T-helper 2 cell treated with Interferon-gamma antibody and Interleukin-4, amounts not matched to agents 5 μg/mL and 100 μg/mL, for 36 hours (primary cell): ENCODE results near the gene SECTM1.
"Not testable (repeated sequence)": the region's sequence is repeated elsewhere in the genome, so short reads cannot be mapped to it uniquely, and the experiment has no call there.

Source experiments
- DNase-seq: peaks from one replicate; pipeline ENCODE4 v3.0.0; 2021; ENCODE audit warnings: low spot score
- H3K27ac Mint-ChIP-seq: one replicate; pipeline ENCODE4 v1.8.0; 2021; ENCODE audit warnings: mild to moderate bottlenecking, mixed read lengths
- H3K27me3 Mint-ChIP-seq: one replicate; pipeline ENCODE4 v1.8.0; 2021; ENCODE audit warnings: low read depth, mixed read lengths
- H3K36me3 Mint-ChIP-seq: one replicate; pipeline ENCODE4 v1.8.0; 2021; ENCODE audit warnings: low read depth, mixed read lengths
- H3K4me1 Mint-ChIP-seq: one replicate; pipeline ENCODE4 v1.8.0; 2021; ENCODE audit warnings: low read depth, mixed read lengths
- H3K4me3 Mint-ChIP-seq: one replicate; pipeline ENCODE4 v1.8.0; 2022; ENCODE audit warnings: mild to moderate bottlenecking, moderate library complexity, mixed read lengths
- H3K9me3 Mint-ChIP-seq: one replicate; pipeline ENCODE4 v1.8.0; 2021; ENCODE audit warnings: mixed read lengths

SECTM1 gene

GRCh38 chr17:82373072-82373452 lies 39.5 kb upstream of the SECTM1 start:
- DNase-seq, H3K9me3 Mint-ChIP-seq, H3K4me1 Mint-ChIP-seq, H3K4me3 Mint-ChIP-seq, H3K36me3 Mint-ChIP-seq: not testable (repeated sequence)
- Mint-ChIP-seq H3K27me3 (peaks cover 47% of the 10 kb centered on the region), H3K27ac (peak overlapping the region; percentile 15)

DNA sequence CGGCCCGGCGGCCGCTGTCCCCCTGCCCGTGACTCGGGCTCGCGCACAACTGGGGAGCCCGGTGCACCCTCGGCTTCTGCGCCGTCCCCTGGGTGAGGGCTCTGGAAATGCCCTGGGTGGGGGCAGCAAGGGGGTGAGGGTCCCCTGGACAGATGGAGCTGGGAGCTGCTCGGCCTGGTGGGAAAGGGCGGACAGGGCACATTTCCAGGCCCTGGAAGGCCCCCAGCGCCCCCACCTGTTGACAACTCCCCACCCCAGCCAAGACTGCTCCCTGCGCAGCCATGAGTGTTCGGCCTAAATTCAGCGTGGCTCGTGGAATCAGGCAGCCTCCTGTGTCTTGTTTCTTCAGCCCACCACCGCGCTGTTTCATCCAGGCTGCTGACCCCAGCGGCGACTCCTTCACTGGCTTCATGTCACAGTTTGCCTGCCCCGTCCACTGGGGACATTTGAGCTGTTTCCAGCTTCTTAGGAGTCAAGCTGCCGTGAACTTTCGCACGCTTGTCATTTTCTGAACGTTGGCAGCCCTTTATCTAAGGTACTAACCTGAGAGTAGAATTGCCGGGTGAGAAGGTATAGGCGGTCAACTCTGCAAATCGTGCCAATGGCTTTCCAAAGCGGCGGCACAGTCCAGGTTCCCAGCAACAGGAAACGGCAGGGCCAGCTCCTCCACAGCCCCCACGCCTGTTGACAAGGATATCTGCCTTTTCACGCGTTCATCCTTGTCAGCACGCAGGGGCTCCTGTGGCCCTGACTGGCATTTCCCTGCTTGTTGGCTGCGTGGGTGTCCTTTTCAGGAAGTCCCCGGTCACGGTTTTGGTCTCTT lies 38.9 kb upstream of the SECTM1 start:
- Mint-ChIP-seq H3K27ac (peak overlapping the region; percentile 15), H3K4me1 (peaks cover 10% of the 10 kb centered on the region), H3K36me3 (no peaks in the 10 kb centered on the region), H3K9me3 (no peaks in the 10 kb centered on the region), H3K27me3 (peaks cover 52% of the 10 kb centered on the region), H3K4me3 (no peak overlapping the region)
- DNase-seq: no peak

DNA sequence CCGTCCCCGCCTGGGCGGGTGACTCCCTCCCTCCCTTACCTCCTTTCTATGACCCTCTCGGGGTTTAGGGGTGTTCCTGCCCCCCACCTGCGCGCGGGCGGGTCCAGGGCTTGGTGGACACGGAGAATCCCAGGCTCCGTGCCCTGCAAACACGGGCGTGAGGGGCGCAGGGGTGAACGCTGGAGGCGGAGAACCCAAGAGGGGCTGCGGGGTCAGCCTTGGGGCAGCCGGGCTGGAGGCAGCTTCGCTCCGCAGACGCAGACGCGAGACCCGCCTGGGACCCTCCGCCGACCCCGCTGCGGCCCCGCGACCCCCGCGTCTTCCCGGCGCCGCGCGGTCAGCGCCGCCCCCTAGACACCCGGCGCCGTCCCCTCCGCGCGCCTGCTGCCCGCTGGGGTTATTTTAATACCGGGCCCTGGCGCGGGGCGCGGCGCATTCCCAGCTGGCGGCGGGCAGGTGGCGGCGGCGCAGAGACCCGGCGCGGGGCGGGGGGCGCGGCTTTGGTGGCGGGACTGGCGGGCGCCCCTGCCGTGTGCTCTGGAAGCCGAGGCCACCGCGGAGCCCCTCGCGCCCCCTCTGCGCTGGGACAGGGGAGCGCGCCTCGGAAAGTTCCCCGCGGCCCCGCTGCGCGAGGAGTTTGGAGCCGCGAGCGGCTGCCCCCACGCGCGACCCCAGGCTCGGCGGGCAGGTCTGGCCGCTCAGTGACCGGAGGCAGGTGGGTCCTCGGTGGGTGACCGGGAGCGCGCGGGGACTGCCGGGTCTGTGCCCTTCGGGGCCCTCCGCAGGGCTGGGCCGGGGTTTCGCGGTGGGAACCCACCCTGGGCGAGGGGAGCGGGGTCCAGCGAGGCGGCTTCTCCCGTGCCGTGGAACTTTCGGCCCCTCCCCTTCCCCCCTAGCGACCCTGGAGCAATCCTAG lies 38.0 kb upstream of the SECTM1 start, which contains the start of gene UTS2R:
Gene UTS2R, plus strand, starts transcription at position 433 of the 916 bp plus-strand sequence. CDS start 2,560 bp downstream, outside the sequence.
- no peak for DNase-seq
- Mint-ChIP-seq H3K27ac (no peak within 1 kb of the TSS), H3K4me3 (peak within 1 kb of the TSS; percentile 69), H3K9me3 (no peaks in the 10 kb centered on the region), H3K36me3 (no peaks in the 10 kb centered on the region), H3K27me3 (peaks cover 52% of the 10 kb centered on the region), H3K4me1 (peaks cover 10% of the 10 kb centered on the region)

DNA sequence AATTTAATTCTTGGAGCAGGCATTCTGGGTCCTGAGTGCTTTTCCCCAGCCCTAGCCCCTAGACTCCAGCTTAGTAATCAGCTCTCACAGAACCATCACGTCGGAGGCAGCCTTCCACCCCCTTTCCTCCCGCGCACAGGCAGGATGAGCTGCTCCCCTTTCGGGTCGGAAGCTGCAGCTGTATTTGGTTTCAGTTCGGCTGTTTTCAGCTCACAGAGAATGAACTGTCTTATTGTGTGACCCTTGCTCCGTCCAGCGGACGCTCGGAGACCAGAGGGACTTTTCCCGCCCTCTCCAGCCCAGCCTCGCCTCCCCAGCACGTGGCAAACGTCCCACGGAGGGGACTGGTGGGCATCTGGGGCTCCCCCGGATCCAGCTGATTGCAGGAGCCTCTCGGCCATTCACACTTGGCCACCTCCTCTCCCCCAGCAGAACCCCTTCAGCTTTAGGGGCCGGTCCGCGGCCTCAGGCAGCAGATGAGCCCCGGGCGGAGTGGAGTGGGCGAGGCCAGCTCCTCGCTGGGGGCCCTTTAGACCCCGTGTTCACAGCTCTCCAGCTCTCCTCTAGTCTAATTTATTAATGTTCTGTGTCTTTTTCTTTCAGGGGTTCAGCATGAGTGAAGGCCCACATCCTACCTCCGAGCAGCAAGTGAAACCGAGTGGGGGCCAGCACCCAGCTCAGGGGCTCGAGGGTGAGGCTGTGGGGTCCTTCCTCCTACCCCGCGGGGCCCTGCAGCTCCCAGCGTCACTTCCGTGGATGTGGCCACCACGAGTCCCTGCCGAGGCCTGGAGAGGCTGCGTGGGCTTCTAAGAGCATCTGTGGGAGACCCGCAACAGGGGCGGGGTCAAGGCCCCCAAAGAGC lies 37.1 kb upstream of the SECTM1 start:
- Mint-ChIP-seq H3K27ac (no peak overlapping the region), H3K36me3 (no peaks in the 10 kb centered on the region), H3K4me3 (peak overlapping the region; percentile 69), H3K4me1 (peaks cover 10% of the 10 kb centered on the region), H3K9me3 (no peaks in the 10 kb centered on the region), H3K27me3 (peaks cover 49% of the 10 kb centered on the region)
- peak; percentile 28 for DNase-seq

DNA sequence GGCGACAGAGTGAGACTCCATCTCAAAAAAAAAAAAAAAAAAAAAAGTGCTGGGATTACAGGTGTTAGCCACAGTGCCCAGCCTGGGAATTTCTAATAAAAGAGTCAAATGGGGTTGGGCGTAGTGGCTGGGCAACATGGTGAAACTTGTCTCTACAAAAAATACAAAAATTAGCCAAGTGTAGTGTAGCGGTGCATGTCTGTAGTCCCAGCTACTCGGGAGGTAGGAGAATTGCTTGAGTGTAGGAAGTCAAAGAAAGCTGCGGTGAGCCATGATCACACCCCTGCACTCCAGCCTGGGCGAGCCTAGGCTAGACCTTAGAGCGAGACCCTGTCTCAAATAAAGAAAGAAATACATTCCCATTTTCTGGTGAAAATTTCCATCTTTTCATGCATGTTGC lies 35.6 kb upstream of the SECTM1 start:
- H3K27ac Mint-ChIP-seq: no peak overlapping the region
- H3K36me3 Mint-ChIP-seq: no peaks in the 10 kb centered on the region
- H3K4me1 Mint-ChIP-seq: peaks cover 10% of the 10 kb centered on the region
- H3K27me3 Mint-ChIP-seq: peaks cover 48% of the 10 kb centered on the region
- H3K9me3 Mint-ChIP-seq: no peaks in the 10 kb centered on the region
- DNase-seq: no peak
- H3K4me3 Mint-ChIP-seq: no peak overlapping the region

- DNase-seq: no peak
- Mint-ChIP-seq H3K4me1 (peaks cover 8% of the 10 kb centered on the region), H3K36me3 (no peaks in the 10 kb centered on the region), H3K27ac (no peak overlapping the region), H3K4me3 (no peak overlapping the region), H3K9me3 (no peaks in the 10 kb centered on the region), H3K27me3 (peaks cover 42% of the 10 kb centered on the region)
These were observed 34.4 kb upstream of the SECTM1 start for GRCh38 chr17:82367724-82368524.

DNA sequence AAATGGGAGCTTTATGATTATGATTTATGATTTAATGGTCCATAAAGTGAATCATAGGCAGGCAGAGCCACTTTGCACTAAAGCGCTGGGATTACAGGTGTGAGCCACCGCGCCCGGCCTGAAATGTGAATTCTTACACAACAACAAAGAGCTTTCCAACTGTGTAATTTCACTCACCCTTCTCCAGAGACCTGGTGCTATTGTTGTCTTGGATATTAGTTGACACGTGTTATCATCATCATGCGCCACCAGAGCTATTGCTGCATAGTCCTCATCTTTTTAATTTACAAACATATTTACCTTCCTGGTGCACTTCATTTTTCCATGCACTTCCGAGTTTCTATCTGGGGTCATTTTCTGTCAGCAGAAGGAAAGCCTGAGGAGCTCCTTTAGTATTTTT lies 33.2 kb upstream of the SECTM1 start:
- no peaks in the 10 kb centered on the region for H3K9me3 Mint-ChIP-seq
- H3K36me3 Mint-ChIP-seq: no peaks in the 10 kb centered on the region
- H3K4me1 Mint-ChIP-seq: peaks cover 8% of the 10 kb centered on the region
- H3K4me3 Mint-ChIP-seq: no peak overlapping the region
- peaks cover 36% of the 10 kb centered on the region for H3K27me3 Mint-ChIP-seq
- DNase-seq: no peak
- H3K27ac Mint-ChIP-seq: no peak overlapping the region

DNA sequence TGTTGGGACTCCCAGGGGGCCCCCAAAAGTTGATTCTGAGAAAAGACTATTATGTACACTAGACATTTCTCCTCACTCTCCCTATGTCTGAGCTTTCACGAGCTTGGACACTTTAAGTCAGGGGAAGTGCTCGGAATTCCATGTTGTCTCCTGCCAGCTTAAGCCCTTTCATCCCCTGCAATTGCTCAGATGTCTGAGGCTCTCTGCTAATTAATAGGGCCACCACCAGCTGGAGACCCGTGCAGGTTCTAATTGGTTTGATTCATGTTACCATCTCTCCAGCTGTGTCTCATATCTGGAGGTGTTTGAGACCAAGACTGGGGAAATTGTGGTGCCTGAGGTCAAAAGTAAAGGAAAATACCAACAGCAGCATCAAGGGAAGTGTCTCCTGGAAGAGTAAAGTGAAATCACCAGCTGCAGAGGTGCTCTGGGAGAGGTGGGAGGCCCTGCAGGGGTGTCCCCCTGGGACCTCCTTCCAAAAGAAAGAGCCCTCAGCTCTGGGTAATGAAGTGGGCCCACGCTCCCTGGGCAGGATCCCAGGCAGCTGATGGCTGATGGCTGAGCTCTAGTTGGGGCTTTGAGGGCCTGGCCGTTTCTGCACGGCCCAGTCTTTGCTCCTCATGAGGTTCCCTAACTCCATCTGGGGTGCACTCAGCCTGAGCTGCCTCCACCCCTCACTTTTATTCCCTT lies 32.2 kb upstream of the SECTM1 start:
- H3K36me3 Mint-ChIP-seq: no peaks in the 10 kb centered on the region
- no peaks in the 10 kb centered on the region for H3K9me3 Mint-ChIP-seq
- H3K27ac Mint-ChIP-seq: no peak overlapping the region
- DNase-seq: no peak
- H3K27me3 Mint-ChIP-seq: peaks cover 30% of the 10 kb centered on the region
- H3K4me1 Mint-ChIP-seq: peaks cover 5% of the 10 kb centered on the region
- no peak overlapping the region for H3K4me3 Mint-ChIP-seq

GRCh38 chr17:82361885-82362633 lies 28.5 kb upstream of the SECTM1 start:
- DNase-seq: no peak
- no peaks in the 10 kb centered on the region for H3K9me3 Mint-ChIP-seq
- H3K27me3 Mint-ChIP-seq: peaks cover 13% of the 10 kb centered on the region
- peaks cover 6% of the 10 kb centered on the region for H3K4me1 Mint-ChIP-seq
- H3K27ac Mint-ChIP-seq: no peak overlapping the region
- H3K4me3 Mint-ChIP-seq: no peak overlapping the region
- H3K36me3 Mint-ChIP-seq: no peaks in the 10 kb centered on the region

DNA sequence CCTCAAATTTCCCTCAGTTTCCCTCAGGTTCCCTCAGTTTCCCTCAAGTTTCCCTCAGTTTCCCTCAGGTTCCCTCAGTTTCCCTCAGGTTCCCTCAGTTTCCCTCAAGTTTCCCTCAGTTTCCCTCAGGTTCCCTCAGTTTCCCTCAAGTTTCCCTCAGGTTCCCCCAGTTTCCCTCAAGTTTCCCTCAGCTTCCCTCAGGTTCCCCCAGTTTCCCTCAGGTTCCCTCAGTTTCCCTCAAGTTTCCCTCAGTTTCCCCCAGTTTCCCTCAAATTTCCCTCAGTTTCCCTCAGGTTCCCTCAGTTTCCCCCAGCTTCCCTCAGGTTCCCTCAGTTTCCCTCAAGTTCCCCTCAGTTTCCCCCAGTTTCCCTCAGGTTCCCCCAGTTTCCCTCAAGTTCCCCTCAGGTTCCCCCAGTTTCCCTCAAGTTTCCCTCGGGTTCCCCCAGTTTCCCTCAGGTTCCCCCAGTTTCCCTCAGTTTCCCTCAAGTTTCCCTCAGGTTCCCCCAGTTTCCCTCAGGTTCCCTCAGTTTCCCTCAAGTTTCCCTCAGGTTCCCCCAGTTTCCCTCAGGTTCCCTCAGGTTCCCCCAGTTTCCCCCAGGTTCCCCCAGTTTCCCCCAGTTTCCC lies 26.0 kb upstream of the SECTM1 start:
- H3K9me3 Mint-ChIP-seq, H3K36me3 Mint-ChIP-seq, H3K4me3 Mint-ChIP-seq, H3K4me1 Mint-ChIP-seq, H3K27ac Mint-ChIP-seq, DNase-seq: not testable (repeated sequence)
- H3K27me3 Mint-ChIP-seq: peaks cover 13% of the 10 kb centered on the region

GRCh38 chr17:82358465-82359350 lies 25.1 kb upstream of the SECTM1 start, which contains the start of gene TEX19:
TEX19 (plus strand) TSS chr17:82359247; CDS start chr17:82362151, 2,904 bp downstream.
- H3K4me1 Mint-ChIP-seq: peaks cover 6% of the 10 kb centered on the region
- H3K9me3 Mint-ChIP-seq: no peaks in the 10 kb centered on the region
- H3K36me3 Mint-ChIP-seq: no peaks in the 10 kb centered on the region
- H3K27me3 Mint-ChIP-seq: peaks cover 13% of the 10 kb centered on the region
- peak within 1 kb of the TSS; percentile 23 for H3K27ac Mint-ChIP-seq
- peak within 1 kb of the TSS; percentile 14 for H3K4me3 Mint-ChIP-seq
- no peak for DNase-seq
